Medulla oblongata (tissue), 1 donor: ENCODE results near the gene HCN2.

Source experiments
- DNase-seq: peaks from one replicate; pipeline ENCODE4 v3.0.0-alpha.2; 2015; ENCODE audit errors: extremely low spot score

HCN2 gene

GRCh38 chr19:653425-653824, 63.7 kb downstream of the HCN2 start:
- DNase-seq: no peak

DNA sequence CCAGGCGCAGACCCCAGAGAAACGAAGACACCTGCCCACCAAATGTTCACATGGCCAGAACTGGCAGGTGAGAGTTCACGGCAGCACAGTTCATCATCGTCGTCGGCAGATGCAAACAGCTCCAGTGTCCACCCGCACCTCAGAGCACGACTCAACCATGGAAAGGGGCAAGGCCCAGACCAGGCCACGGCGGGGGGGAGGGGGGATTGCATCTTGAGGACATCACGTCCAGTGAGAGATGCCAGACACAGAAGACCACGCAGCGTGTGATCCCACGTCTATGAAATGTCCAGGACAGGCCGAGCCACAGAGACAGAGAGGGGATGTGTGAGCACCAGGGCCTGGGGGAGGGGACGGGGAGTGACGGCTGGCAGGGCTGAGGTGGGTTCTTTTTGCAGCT, 66.0 kb downstream of the HCN2 start:
- DNase-seq: no peak

- no peak for DNase-seq
Observed at GRCh38 chr19:656751-657559, 67.3 kb downstream of the HCN2 start.

DNA sequence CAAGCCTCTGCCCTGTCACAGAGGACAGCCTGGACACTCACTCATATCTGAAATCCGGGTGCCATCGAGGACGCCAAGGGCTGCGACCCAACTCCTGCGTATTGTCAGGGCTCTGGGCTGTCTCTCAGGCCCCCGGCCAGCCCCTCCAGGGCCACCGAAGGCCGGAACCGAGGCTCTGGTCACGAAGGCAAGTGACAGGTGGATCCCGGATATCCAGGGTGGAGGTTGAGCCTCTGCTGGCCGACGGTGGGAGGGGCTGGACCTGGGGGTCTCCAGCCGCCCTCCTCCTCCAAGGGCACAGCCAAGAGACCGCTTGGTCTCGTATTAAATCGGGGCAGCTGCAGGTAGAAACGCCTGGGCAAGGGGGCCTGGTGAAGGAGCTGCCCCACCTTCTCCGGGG, 67.9 kb downstream of the HCN2 start:
- DNase-seq: no peak

GRCh38 chr19:658059-658839, 68.6 kb downstream of the HCN2 start:
- no peak for DNase-seq

DNA sequence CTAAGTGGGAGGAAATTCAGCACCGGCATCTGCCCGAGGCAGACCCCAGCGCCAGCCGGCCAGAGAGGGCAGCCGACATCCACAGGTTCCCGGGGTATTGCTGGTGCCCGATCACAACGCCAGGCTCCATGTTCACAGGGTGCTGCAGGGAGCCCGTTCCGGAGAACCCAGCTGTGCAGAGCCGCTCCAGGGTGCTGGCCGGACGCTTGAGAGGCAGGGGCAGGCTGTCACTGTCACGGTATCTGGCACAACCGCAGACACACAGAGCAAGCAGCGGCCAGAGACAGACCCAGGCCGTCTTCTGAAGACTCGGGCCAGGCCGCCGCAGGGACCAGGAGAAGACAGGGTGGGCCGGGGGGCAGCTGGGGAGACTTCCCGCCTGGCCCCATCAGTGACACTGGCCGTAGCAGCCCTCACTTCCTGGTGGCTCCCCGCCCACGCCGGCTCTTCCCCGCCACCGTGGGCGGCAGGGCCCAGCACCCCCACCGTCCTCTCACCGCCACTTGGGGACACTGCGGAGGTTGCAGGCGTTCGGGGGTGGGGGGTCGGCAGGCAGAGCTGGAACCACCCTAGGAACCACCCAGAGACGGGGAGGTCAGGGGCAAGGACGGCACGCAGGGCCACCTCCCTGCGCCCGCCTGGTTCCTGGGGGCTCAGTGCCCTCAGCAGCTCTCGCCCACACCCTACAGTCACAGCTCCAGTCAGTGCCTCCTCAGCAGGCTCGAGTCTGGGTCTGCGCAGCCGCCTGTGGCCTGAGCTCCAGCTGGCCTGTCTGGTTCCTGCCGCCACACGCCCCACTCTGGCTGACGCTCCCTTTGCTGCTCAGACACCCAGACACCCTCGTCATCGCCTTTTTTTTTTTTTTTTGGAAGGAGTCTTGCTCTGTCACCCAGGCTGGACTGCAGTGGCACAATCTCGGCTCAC, 69.5 kb downstream of the HCN2 start:
- DNase-seq: no peak

DNA sequence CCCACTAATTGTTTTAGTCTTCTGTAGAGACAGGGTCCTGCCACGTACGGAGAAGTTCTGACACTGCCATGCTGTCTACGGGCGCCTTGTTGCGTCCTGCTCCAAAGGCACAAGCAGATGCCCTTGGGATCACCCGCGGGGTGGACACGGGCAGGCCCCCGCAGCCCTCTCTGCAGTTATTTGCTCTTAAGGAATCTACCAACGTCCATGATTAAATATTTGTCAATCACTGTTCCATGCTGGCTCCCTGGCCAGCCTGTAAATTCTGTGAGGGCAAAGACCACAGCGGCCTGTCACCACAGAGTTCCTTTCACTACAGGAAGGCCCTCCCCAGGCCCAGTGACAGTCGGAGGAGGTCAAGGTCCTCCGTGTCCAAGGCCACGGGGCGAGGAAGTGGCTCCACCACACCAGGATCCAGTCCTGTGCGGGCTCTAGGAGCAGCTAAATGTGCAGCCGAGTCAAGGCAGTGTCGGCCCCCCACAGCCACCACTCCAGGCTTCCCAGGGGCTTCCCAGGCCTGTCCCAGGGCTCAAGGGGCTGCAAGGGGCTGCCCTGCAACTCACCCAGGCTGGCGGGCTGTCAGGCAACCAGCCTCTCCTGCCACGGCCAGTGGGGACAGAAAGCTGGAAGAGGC, 71.2 kb downstream of the HCN2 start:
- DNase-seq: no peak

- DNase-seq: no peak
Observed at GRCh38 chr19:661427-662196, 71.9 kb downstream of the HCN2 start.

DNA sequence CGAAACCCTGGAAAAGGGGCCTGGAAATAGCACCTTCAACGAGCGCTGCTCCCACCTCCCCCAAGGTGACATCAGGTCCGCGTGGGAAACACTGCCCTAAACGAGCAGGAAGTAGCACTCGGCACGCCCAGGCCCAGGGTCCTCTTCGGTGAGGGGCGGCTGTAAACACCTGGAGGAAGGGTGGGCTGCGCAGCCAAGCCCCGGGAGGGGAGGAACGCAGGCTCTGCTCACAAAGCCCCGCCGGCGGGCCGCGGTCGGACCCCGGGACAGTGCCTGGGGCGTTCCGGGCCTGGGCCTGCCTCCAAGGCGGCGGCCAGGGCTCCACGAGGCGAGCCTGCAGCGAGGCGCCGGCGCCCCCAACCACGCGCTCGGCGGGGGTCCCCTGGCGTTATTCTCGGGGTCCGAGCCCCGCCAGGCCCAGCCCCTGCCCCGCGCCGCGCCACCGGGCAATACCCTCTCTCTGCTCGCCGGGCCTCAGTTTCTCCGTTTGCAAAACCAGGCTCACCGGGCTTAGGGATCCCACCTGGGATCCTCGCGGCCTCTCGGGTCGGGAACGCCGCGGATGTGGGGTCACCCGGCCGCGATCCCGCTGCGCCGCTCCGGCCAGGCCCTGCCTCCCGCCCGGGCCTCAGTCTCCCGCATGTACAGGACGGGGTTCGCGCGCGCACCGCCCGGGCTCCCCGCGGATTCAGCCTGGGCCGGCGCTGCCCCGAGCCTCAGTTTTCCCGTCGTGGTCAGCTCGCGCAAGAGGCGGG, 72.7 kb downstream of the HCN2 start:
- no peak for DNase-seq

DNA sequence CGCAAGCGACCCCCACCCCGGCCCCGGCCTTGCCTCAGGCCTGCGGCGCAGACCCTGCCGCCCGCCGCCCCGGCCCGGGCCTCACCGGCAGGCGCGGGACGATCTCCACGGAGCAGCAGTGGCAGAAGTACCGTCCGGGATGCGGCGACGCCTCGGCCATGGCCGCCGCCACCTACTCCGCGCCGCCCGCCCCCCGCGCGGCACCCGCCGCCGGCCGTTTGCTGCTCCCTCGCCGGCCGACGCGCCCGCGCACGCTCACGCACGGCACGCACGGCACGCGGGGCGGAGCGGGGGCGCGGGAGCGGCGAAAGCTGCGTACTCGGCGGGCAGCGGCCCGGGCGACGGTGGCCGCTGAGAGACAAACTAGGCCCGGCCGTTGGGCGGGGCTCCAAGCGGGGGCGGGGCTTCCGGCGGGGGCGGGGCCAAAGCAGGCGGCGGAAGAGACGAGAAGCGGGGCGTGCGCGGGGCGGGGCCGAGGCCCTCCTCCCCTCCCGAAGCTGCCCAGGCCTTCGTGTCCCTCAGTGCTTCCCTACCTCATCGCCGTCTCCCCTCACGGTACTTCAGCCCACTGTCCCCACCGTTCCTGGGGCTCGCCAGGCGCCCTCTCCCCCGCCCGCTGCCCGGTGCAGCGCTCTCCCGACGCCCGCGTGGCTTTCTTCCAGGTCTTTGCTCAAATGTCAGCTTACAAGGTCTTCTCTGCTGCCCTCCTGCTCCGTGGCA, 73.4 kb downstream of the HCN2 start, which contains the start of gene RNF126:
TSS of gene RNF126 (minus strand) at position 253 of the 720 bp plus-strand sequence. CDS start at position 160, 93 bp downstream.
- peak; percentile 88 for DNase-seq

- no peak for DNase-seq
Observed at GRCh38 chr19:663682-664117, 74.0 kb downstream of the HCN2 start.

GRCh38 chr19:664913-665443, 75.3 kb downstream of the HCN2 start:
- DNase-seq: peak; percentile 86
